GM21526 (cell line): ENCODE results near the gene IRGC.

Experiments
- ATAC-seq: cut with Tn5 transposase; IDR thresholded peaks from one replicate; pipeline ENCODE4 v1.9.1; 2021; ENCODE audit warnings: moderate library complexity; ENCODE audit not compliant: unreplicated experiment, low FRiP score

IRGC gene

GRCh38 chr19:43690444-43690843 lies 25.4 kb upstream of the IRGC start:
- ATAC-seq: no peak

GRCh38 chr19:43690890-43691289 lies 25.0 kb upstream of the IRGC start:
- ATAC-seq: no peak

- no peak for ATAC-seq
These were observed 24.1 kb upstream of the IRGC start for GRCh38 chr19:43691755-43692154.

GRCh38 chr19:43692385-43692784 lies 23.5 kb upstream of the IRGC start:
- no peak for ATAC-seq

- ATAC-seq: no peak
These were observed 23.0 kb upstream of the IRGC start for GRCh38 chr19:43692877-43693276.

GRCh38 chr19:43694553-43694952 lies 21.3 kb upstream of the IRGC start:
- no peak for ATAC-seq

GRCh38 chr19:43695985-43696704 lies 19.7 kb upstream of the IRGC start:
- ATAC-seq: no peak

GRCh38 chr19:43697295-43697694 lies 18.6 kb upstream of the IRGC start:
- ATAC-seq: no peak

GRCh38 chr19:43699506-43700394 lies 16.1 kb upstream of the IRGC start:
- ATAC-seq: no peak

- ATAC-seq: no peak
These were observed 15.4 kb upstream of the IRGC start for GRCh38 chr19:43700395-43701000.

GRCh38 chr19:43704002-43704705 lies 11.7 kb upstream of the IRGC start:
- ATAC-seq: no peak

GRCh38 chr19:43705729-43706128 lies 10.1 kb upstream of the IRGC start:
- ATAC-seq: no peak

- ATAC-seq: no peak
These were observed 8.6 kb upstream of the IRGC start for GRCh38 chr19:43707158-43707712.

- ATAC-seq: no peak
These were observed 7.2 kb upstream of the IRGC start for GRCh38 chr19:43708716-43709115.

GRCh38 chr19:43711751-43712355 lies 4.0 kb upstream of the IRGC start:
- no peak for ATAC-seq

- ATAC-seq: no peak
These were observed 2.7 kb upstream of the IRGC start for GRCh38 chr19:43713208-43713607.

GRCh38 chr19:43718627-43719377 lies 2.9 kb downstream of the IRGC start:
- no peak for ATAC-seq

GRCh38 chr19:43719378-43719868 lies 3.5 kb downstream of the IRGC start:
- ATAC-seq: no peak

- no peak for ATAC-seq
These were observed 4.0 kb downstream of the IRGC start for GRCh38 chr19:43719918-43720317.
